GM21526 (cell line): ENCODE measurements around the gene MAP3K19.
A peak's percentile ranks its signal among the peaks of the same experiment; 100 is the strongest.

Source experiments
- ATAC-seq: cut with Tn5 transposase; IDR thresholded peaks from one replicate; pipeline ENCODE4 v1.9.1; 2021; ENCODE audit warnings: moderate library complexity; ENCODE audit not compliant: unreplicated experiment, low FRiP score

Gene MAP3K19

DNA sequence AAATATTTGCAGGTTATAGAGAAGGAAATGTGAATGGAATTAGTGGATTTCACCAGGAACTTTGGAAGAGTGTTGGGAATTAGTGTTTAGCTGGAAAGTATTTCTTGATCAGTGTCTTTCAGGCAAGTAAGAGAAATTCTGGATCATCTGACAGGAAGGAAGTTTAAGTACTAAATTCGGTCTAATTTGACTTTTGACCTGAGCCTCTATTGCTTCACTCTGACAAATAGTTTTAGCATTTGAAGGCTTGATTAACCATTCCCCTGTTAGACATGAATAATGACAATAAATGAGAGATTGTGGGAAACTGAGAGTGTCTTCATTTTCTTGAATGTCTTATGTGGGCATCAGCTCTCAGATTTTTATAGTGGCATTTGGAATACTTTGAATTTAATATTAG, 112.6 kb downstream of the MAP3K19 start:
- no peak for ATAC-seq

DNA sequence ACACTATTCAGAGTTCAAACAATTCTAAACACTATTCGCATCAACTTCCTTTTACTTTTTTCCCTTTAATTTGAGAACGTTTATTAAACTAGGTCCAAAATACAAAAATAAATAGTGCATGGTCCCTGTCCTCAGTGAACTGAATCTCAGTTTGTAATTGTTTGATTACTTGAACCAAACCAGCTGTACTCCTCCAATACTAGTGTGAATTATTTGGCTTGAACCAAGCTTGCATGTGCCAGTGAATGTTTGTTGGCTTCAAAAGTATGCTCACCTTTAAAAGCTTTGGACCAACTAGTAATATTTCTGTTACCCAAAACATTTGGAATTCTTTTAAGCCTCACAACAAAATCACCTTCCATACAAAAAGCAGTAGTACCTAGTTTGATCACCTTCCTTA, 113.1 kb downstream of the MAP3K19 start:
- no peak for ATAC-seq

GRCh38 chr2:134933732-134934131, 113.5 kb downstream of the MAP3K19 start:
- ATAC-seq = no peak

DNA sequence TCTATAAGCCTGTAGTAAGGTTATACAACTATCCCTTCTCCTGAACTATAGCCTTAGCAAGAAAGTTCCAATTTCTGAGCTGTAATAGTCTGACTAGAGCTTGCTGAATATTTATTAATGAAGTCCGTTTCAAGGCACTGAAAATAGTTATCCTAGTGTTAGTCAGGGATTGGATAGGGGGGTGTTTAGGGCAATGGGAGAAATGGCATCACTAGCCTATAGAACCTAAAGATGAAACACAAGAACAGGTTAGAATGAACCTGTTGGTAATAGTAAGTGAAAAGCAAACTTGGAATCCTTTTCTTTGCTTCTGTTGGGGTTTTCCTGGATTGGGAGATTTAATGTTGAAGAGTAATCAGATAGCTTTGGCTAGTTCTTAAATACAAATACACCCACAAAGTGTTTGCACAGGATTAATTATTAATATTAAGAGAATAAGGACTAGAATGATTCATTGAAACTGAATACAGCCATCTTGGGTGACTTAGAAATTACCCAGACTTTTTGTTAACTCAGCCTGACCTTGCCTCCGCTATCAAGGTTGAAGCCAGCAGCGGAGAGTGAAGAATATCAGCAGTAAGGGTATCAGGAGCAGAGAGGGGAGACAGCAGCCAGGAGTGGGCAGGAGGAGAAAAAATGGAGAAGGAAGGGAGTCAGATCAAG, 114.3 kb downstream of the MAP3K19 start:
- ATAC-seq = no peak

DNA sequence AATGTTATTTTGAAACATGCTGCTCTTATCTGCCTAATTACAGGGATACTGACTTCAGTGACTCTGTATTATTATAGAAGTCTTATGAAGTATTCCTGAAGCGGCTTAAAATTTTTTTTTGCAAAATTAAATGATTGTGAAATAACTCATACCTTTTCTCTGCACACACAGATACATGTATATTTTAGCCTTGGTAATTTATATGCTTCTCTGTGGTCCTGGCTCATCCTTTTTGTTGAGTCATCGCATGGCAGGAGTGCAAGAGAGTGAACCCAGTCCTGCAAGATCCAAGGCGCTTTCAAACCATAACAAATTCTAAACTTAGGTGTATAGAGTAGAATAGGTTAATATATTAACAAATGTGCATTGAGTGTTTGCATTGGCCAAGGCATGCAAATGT, 120.1 kb downstream of the MAP3K19 start:
- ATAC-seq = no peak

- no peak for ATAC-seq
These were observed 120.9 kb downstream of the MAP3K19 start for GRCh38 chr2:134926231-134926931.

- no peak for ATAC-seq
These were observed 122.3 kb downstream of the MAP3K19 start for GRCh38 chr2:134924912-134925311.

DNA sequence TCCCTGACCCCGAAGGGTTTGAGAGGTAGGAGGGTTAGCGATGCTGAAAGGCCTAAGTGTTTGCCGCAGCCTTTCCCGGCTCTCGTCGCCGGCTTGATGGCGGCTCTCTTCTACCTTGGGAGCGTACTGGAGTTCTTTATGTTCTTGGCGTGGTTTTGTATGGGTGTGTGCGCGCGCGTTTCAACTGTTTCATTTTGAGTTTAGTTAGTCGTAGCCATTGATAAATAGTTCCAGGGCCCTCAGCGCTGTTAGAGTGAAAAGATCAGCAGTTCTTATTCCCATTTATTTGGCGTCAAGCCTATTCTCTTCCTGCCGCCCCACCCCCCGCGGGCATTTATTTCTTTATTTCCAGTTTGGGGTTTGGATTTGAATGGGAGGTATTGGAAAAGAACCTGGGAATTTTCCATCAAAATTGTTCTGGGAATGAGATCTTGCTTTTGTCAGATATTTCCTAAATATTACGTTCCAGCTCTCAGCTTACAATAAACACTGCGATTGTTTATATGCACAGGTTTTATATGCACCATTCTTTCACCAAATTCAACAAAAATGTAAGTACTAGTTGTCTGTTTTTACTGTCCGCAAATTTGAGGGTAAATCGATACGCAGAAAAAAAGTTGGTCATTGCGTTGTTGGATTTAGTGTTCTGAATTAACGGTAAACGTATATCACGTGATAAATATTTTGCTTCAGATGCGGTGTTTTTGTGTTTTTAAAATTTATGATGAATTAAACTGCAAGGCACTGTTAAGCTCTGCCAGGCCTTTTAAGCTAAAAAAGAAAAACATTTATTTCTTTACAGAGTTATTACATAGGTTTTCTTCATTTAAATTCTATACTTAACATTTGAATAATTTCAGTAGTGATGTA, 127.7 kb downstream of the MAP3K19 start:
- ATAC-seq = no peak

DNA sequence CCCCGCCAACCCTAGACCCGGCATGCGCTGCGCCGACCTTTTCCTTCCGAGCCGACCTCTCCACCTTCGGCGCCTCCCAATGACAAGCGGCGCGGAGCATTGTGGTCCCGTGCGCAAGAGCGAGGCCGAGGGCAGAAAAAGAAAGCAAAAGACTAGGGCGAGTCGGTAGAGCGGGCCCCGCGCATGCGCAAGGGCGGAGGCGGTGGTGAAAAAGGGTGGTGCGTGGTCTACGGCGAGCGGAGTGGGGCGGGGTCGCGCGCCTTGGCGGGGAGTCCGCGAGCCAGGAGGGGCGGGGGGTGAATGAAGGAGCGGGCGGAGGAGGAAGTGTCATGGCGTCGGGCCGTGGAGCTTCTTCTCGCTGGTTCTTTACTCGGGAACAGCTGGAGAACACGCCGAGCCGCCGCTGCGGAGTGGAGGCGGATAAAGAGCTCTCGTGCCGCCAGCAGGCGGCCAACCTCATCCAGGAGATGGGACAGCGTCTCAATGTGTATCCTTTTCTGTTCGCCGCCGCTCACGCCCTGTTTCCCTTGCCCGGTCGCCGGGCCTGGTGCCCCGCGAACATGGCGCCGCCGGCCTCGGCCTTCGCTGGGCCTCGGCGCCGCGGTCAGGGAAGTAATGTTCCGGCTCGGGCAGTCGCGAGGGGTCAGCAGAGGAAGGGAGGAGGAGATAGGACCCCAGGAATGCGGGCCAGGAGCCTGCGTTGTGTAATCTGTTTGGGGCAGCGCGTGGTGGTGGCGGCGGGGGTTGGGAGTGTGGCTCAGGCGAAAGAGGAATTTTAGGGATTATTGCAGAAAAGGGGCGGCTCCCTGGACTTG, 128.5 kb downstream of the MAP3K19 start, which contains the start of gene CCNT2:
CCNT2 (plus strand) TSS at position 297 of the 815 bp plus-strand sequence; CDS start at position 330, 33 bp downstream.
- peak; percentile 87 for ATAC-seq

DNA sequence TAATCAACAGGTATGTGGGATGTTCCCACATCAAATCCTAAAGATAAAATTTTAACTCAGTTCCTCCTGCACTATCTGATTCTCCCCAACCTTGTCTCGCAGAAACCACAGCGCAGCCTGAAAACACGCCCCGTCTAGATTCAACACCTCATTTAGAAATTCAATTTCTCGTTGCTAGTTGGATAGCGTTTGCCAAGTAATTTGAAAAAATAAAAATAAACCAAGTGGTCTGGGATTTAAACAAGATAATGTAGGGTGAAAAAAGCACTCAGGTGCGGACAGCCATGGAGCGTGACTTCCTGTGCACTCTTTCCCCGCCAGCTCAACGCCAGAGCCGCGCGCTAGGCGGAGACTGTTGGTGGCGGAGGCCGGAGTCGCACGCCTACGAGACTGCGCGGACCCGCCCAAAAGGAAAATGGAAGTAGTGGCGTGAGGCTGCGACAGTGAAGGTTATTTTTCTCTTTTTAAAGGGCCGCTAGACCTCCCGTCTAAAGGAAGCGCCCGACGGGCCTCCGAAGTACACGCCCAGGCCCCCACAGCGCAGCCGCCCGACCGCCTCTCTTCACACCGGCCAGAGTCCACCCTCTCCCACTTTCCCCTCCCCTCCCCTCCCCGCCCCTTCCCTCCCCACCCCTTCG, 129.2 kb downstream of the MAP3K19 start:
- peak; percentile 75 for ATAC-seq

GRCh38 chr2:134917360-134917865, 129.8 kb downstream of the MAP3K19 start:
- ATAC-seq = no peak
